Measurements from ENCODE around the gene MYO3B. TPM values are rescaled to one million over a fixed set of nuclear protein-coding genes. Genes with fewer than 3 reads are reported as not detected.

Gene MYO3B
- total RNA-seq, 2 experiments from 2014 or later, result not detected

GRCh38 chr2:170148161-170148560 is 29.8 kb upstream of the MYO3B start:
- H3K4me3 ChIP-seq (ENCODE audit: low read depth, low read length, poor library complexity, severe bottlenecking), result no peak overlapping the region
- intact Hi-C loops (cut with micrococcal nuclease; ENCODE audit: unreplicated experiment), result no loop called here
- ChIA-PET CTCF (ENCODE audit: unreplicated experiment) (no interaction called here), POLR2A (no interaction called here)
- H4K20me1 ChIP-seq (ENCODE audit: insufficient read depth, low read length), result no peaks in the 10 kb centered on the region
- H3K27ac ChIP-seq (ENCODE audit: low read depth, low read length, poor library complexity, severe bottlenecking), result no peak overlapping the region
- no peaks in the 10 kb centered on the region for H3K36me3 ChIP-seq (ENCODE audit: insufficient read depth, low read length)
- no peaks in the 10 kb centered on the region for H3K9me2 ChIP-seq (ENCODE audit: insufficient read depth, low read length)
- no peaks in the 10 kb centered on the region for H3K4me1 ChIP-seq (ENCODE audit: insufficient read depth, low read length, poor library complexity, severe bottlenecking)
- no peak for DNase-seq (ENCODE audit: low spot score)
- no peak overlapping the region for H3K4me2 ChIP-seq (ENCODE audit: low read length)
- no peak overlapping the region for H2AFZ ChIP-seq (ENCODE audit: low read length)
- H3K79me2 ChIP-seq (ENCODE audit: insufficient read depth, low read depth, low read length), result no peaks in the 10 kb centered on the region
- TF ChIP-seq EZH2phosphoT487 (IDR thresholded peaks at IDR 0.05; ENCODE audit: borderline replicate concordance, low read depth, low read length), result no peak
- TF ChIP-seq CTCF (conservative IDR thresholded peaks at IDR 0.05; ENCODE audit: low read length), result no peak
- no peaks in the 10 kb centered on the region for H3K9me3 ChIP-seq (ENCODE audit: low read length)
- BruUV-seq (replicated peaks), result no TSS peak

DNA sequence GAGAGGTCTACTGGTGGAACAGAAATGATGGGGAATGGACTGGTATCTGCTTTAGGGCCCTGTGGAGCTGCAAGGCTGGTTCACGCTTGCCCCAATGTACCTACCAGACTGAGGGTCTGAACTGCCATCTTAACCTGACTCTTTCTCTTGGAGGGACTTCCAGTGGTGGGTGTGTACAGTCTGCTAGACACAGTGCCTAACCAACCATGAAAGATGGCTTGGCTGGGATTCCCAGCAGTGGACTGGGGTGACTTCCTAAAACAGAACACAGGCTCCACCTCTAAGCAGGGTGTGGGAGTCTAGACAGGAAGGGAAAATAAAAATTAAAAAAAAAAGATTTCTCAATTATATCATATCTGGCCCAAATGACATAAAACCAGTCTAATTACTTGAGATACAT is 25.5 kb upstream of the MYO3B start:
- ChIA-PET POLR2A (no interaction called here), CTCF (ENCODE audit: unreplicated experiment) (no interaction called here)
- Histone ChIP-seq H3K79me2 (ENCODE audit: insufficient read depth, low read depth, low read length) (no peaks in the 10 kb centered on the region), H3K9me3 (ENCODE audit: low read length) (no peaks in the 10 kb centered on the region), H3K9me2 (ENCODE audit: insufficient read depth, low read length) (no peaks in the 10 kb centered on the region), H3K27ac (ENCODE audit: low read depth, low read length, poor library complexity, severe bottlenecking) (no peak overlapping the region), H3K4me2 (ENCODE audit: low read length) (no peak overlapping the region), H3K4me3 (ENCODE audit: low read depth, low read length, poor library complexity, severe bottlenecking) (no peak overlapping the region), H2AFZ (ENCODE audit: low read length) (no peak overlapping the region), H3K36me3 (ENCODE audit: insufficient read depth, low read length) (no peaks in the 10 kb centered on the region), H3K4me1 (ENCODE audit: insufficient read depth, low read length, poor library complexity, severe bottlenecking) (no peaks in the 10 kb centered on the region), H4K20me1 (ENCODE audit: insufficient read depth, low read length) (no peaks in the 10 kb centered on the region)
- BruUV-seq (replicated peaks), result no TSS peak
- intact Hi-C loops (cut with micrococcal nuclease; ENCODE audit: unreplicated experiment), result no loop called here
- no peak for DNase-seq (ENCODE audit: low spot score)
- no peak for TF ChIP-seq EZH2phosphoT487 (IDR thresholded peaks at IDR 0.05; ENCODE audit: borderline replicate concordance, low read depth, low read length)
- TF ChIP-seq CTCF (conservative IDR thresholded peaks at IDR 0.05; ENCODE audit: low read length), result no peak

- Histone ChIP-seq H4K20me1 (ENCODE audit: insufficient read depth, low read length) (no peaks in the 10 kb centered on the region), H2AFZ (ENCODE audit: low read length) (no peak overlapping the region), H3K27ac (ENCODE audit: low read depth, low read length, poor library complexity, severe bottlenecking) (no peak overlapping the region), H3K79me2 (ENCODE audit: insufficient read depth, low read depth, low read length) (no peaks in the 10 kb centered on the region), H3K9me2 (ENCODE audit: insufficient read depth, low read length) (no peaks in the 10 kb centered on the region), H3K9me3 (ENCODE audit: low read length) (no peaks in the 10 kb centered on the region), H3K4me3 (ENCODE audit: low read depth, low read length, poor library complexity, severe bottlenecking) (no peak overlapping the region), H3K4me1 (ENCODE audit: insufficient read depth, low read length, poor library complexity, severe bottlenecking) (no peaks in the 10 kb centered on the region), H3K36me3 (ENCODE audit: insufficient read depth, low read length) (no peaks in the 10 kb centered on the region), H3K4me2 (ENCODE audit: low read length) (no peak overlapping the region)
- intact Hi-C loops (cut with micrococcal nuclease; ENCODE audit: unreplicated experiment), result no loop called here
- ChIA-PET POLR2A (interaction anchor here (1.0 kb wide), 1 partner anchor 9 kb away, joined by 3 read pairs; no protein-coding TSS in a partner anchor), CTCF (ENCODE audit: unreplicated experiment) (no interaction called here)
- no peak for DNase-seq (ENCODE audit: low spot score)
- BruUV-seq (replicated peaks), result no TSS peak
- no peak for TF ChIP-seq CTCF (conservative IDR thresholded peaks at IDR 0.05; ENCODE audit: low read length)
- no peak for TF ChIP-seq EZH2phosphoT487 (IDR thresholded peaks at IDR 0.05; ENCODE audit: borderline replicate concordance, low read depth, low read length)
These were observed 22.8 kb upstream of the MYO3B start for GRCh38 chr2:170155022-170155722.
